ENCODE results near the gene CTBP1.

DNA sequence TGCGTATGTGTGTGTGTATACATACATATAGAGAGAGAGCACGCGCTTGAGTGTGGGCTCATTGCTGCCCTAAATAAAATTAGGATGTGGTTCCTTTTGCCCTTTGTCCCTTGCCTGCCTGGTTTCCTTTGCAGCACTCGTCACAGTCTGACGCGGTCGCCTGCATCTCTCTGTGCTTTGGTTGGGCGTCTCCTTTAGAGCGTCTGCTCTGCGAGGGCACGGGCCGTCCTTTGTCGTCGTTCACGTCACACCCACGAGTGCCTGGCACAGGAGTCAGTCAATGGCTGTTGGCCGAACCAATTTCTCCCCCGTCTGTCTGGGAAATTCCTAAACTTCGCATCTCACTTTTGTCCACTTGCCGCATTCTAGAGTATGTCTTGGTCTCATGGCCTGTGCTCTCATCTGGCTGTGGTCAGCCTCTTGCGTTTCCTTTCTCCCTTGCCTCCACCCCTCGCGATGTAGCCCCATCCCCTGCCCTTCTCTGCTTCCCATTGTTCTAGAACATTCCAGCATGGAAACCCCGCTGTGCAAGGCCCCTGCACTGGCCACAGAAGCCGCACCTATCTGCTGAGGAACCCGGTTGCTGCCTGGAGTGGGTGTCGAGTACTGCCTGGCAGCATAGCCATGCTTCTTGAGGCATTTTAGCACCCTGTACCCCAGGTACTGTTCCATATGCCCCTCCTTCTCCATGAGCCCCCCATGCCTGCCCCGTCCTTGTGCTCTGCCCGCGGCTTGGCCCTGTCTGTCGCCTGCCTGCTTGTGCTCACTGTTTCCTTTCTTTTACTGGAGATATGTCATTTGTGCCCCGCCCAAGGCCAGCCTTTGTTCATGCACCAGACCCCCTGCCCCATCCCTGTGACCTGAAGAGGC lies 48.8 kb upstream of the CTBP1 start:
- TF ChIP-seq, protein P1, sequence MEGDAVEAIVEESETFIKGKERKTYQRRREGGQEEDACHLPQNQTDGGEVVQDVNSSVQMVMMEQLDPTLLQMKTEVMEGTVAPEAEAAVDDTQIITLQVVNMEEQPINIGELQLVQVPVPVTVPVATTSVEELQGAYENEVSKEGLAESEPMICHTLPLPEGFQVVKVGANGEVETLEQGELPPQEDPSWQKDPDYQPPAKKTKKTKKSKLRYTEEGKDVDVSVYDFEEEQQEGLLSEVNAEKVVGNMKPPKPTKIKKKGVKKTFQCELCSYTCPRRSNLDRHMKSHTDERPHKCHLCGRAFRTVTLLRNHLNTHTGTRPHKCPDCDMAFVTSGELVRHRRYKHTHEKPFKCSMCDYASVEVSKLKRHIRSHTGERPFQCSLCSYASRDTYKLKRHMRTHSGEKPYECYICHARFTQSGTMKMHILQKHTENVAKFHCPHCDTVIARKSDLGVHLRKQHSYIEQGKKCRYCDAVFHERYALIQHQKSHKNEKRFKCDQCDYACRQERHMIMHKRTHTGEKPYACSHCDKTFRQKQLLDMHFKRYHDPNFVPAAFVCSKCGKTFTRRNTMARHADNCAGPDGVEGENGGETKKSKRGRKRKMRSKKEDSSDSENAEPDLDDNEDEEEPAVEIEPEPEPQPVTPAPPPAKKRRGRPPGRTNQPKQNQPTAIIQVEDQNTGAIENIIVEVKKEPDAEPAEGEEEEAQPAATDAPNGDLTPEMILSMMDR (IDR thresholded peaks at IDR 0.05; ENCODE audit: low read depth, low read length) = no peak
- TF ChIP-seq EZH2phosphoT487 (IDR thresholded peaks at IDR 0.05; ENCODE audit: low read depth) = no peak
